ENCODE data around the gene SPDYE4.

GRCh38 chr17:8725881-8726876, 32.2 kb downstream of the SPDYE4 start:
- TF ChIP-seq POLR2AphosphoS5 (IDR thresholded peaks at IDR 0.05; ENCODE audit: borderline replicate concordance, low read depth, low read length) (no peak), EZH2 (IDR thresholded peaks at IDR 0.05) (no peak), FOXP2 (optimal IDR thresholded peaks at IDR 0.05; ENCODE audit: control extremely low read depth, extremely low read length, insufficient read depth) (no peak)
